DND-41 (cell line): ENCODE results near the gene TDRD9.
A peak's percentile ranks its signal among the peaks of the same experiment; 100 is the strongest.
"Not testable (repeated sequence)": the region's sequence is repeated elsewhere in the genome, so short reads cannot be mapped to it uniquely, and the experiment has no call there.

Experiments used
- ATAC-seq: fragments of 200-7000 bp; cut with Tn5 transposase; 3 replicates; pipeline ENCODE4 v1.9.1; 2021; ENCODE audit warnings: low read depth; ENCODE audit not compliant: insufficient read depth
- DNase-seq: peaks from one replicate; pipeline ENCODE4 v3.0.0-alpha.2; 2020
- H2AFZ ChIP-seq: 2 replicates; pipeline ENCODE4 v1.6.0; 2012; ENCODE audit warnings: low read depth, low read length
- H3K27ac ChIP-seq: 2 replicates; pipeline ENCODE4 v1.5.1; 2012; ENCODE audit warnings: low read length, inconsistent platforms
- H3K27me3 ChIP-seq: fragments of 200-600 bp; sonication (generic); 2 replicates; pipeline ENCODE4 v1.6.0; 2012; ENCODE audit warnings: low read length, mild to moderate bottlenecking, inconsistent platforms; ENCODE audit not compliant: insufficient read depth, poor library complexity
- H3K36me3 ChIP-seq: 2 replicates; pipeline ENCODE4 v1.5.1; 2012; ENCODE audit warnings: low read length, inconsistent platforms; ENCODE audit not compliant: insufficient read depth
- H3K4me1 ChIP-seq: 2 replicates; pipeline ENCODE4 v1.5.1; 2012; ENCODE audit warnings: mild to moderate bottlenecking, low read length; ENCODE audit not compliant: insufficient read depth
- H3K4me2 ChIP-seq: 2 replicates; pipeline ENCODE4 v1.6.0; 2012; ENCODE audit warnings: mild to moderate bottlenecking, moderate library complexity, low read length, inconsistent platforms; ENCODE audit not compliant: insufficient read depth
- H3K4me3 ChIP-seq, 2 experiments: fragments of 200-600 bp in 1 of 2; shearing (Covaris generic) in 1 of 2; 2 replicates each; pipeline ENCODE4 v1.5.1; 2012 to 2016; ENCODE audit warnings: inconsistent platforms in 2 of 2, low read length in 2 of 2, mild to moderate bottlenecking in 2 of 2, low read depth in 1 of 2, moderate library complexity in 1 of 2
- H3K79me2 ChIP-seq: 2 replicates; pipeline ENCODE4 v1.6.0; 2012; ENCODE audit warnings: low read length, inconsistent platforms; ENCODE audit not compliant: insufficient read depth
- H3K9ac ChIP-seq: 2 replicates; pipeline ENCODE4 v1.6.0; 2012; ENCODE audit warnings: low read depth, mild to moderate bottlenecking, inconsistent platforms, low read length, moderate library complexity
- H3K9me3 ChIP-seq: 2 replicates; pipeline ENCODE4 v1.5.1; 2012; ENCODE audit warnings: low read length, moderate library complexity, mild to moderate bottlenecking, inconsistent platforms; ENCODE audit not compliant: insufficient read depth, severe bottlenecking
- H4K20me1 ChIP-seq: 2 replicates; pipeline ENCODE4 v1.6.0; 2012; ENCODE audit warnings: low read length; ENCODE audit not compliant: insufficient read depth
- CTCF ChIP-seq: IDR thresholded peaks from 2 replicates; pipeline ENCODE4 v1.5.1; 2012; ENCODE audit warnings: borderline replicate concordance, low read length, moderate library complexity, mild to moderate bottlenecking; ENCODE audit not compliant: poor library complexity, severe bottlenecking; ENCODE audit errors: extremely low read depth
- EZH2 ChIP-seq: IDR thresholded peaks from 3 replicates; pipeline ENCODE4 v1.6.1; 2012; ENCODE audit warnings: borderline replicate concordance, low read depth, mild to moderate bottlenecking, moderate library complexity, low read length, inconsistent platforms; ENCODE audit not compliant: severe bottlenecking

Gene TDRD9

GRCh38 chr14:103915616-103916015 is 12.6 kb upstream of the TDRD9 start:
- H4K20me1 ChIP-seq: peaks cover 36% of the 10 kb centered on the region
- peaks cover 64% of the 10 kb centered on the region for H3K36me3 ChIP-seq
- no peak overlapping the region for H3K9ac ChIP-seq
- H2AFZ ChIP-seq: no peak overlapping the region
- H3K27me3 ChIP-seq: no peaks in the 10 kb centered on the region
- H3K4me1 ChIP-seq: peaks cover 16% of the 10 kb centered on the region
- no peak overlapping the region for H3K4me3 ChIP-seq
- H3K9me3 ChIP-seq: no peaks in the 10 kb centered on the region
- DNase-seq (no peak), ATAC-seq (no peak)
- H3K27ac ChIP-seq: no peak overlapping the region
- TF ChIP-seq EZH2: no peak
- no peak for TF ChIP-seq CTCF
- H3K4me2 ChIP-seq: no peak overlapping the region
- peaks cover 49% of the 10 kb centered on the region for H3K79me2 ChIP-seq

DNA sequence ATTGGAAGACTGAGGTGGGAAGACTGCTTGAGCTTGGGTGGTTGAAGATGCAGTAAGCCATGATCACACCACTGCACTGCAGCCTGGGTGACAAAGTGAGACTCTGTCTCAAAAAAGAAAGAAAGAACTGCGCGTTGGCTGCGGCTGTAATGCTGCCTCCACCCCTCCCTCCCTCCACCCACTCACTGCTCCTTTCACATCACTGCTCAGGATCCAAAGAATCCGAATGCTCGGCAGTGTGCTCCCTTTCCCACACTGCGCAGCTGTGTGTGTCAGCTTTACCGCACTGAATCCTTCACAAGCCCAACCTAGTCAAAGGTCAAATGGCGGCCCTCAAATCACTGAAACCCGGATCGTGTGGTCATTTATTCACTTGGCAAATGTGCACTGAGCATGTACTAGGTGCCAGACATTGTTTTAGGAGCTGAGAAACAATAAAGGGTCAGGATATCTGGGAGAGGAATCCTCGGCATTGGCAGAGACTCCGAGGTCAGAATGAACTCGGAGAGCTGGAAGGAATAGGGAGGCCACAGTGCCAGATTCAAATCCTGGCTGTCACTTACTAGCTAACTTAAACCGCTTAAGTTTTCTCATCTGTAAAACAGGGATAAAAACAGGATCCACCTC is 11.5 kb upstream of the TDRD9 start:
- Histone ChIP-seq H3K9ac (no peak overlapping the region), H3K36me3 (peaks cover 62% of the 10 kb centered on the region), H3K4me3 (no peak overlapping the region), H3K4me1 (peaks cover 22% of the 10 kb centered on the region), H3K27ac (no peak overlapping the region), H3K79me2 (peaks cover 57% of the 10 kb centered on the region), H2AFZ (no peak overlapping the region), H3K27me3 (no peaks in the 10 kb centered on the region), H3K4me2 (no peak overlapping the region), H3K9me3 (no peaks in the 10 kb centered on the region), H4K20me1 (peaks cover 41% of the 10 kb centered on the region)
- TF ChIP-seq EZH2 (no peak), CTCF (no peak)
- ATAC-seq (no peak), DNase-seq (no peak)

DNA sequence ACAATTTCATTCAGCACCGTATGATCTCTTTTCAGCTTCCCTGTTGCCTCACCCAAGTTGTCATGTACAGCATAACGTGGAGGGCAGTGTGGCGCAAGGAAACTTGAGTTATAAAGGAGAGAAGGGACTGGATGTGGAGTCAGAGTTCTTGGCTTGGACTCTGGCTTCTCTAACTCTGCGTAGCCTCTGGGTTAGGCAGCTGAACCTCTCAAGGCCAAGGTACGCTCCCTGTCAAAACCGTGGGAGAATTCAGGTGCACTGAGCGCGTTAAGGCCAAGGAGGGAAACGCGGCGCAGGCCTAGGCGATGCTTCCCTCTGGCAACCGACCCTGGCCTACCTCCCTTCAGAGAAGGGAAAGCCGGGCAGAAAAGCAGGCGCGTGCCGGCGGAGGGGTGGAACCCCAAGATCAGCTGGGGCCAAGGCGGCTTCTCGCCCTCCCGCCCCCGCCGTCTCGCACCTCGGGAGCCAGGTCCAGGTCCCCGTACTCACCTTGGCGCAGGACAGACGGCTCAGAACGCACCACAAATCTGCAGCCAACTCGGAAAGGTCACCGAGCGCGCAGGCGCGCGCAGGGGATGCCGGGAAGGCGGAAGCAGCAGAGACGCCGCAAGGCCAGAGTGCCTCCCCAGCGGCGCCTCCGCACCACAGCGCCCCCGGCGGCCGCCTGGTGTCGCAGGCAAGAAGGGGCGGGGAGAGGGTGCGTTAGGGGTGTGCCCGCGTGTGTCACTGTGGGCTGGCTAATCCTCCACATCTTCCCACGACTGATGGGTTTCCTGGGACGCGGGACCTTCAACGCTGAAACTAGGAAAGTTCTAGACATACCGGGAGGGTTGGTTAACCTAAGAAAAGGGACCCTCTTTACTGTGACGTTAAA is 7.0 kb upstream of the TDRD9 start:
- Histone ChIP-seq H3K79me2 (peaks cover 49% of the 10 kb centered on the region), H4K20me1 (peaks cover 32% of the 10 kb centered on the region), H3K27ac (peak overlapping the region; percentile 82), H3K36me3 (peaks cover 24% of the 10 kb centered on the region), H3K9me3 (no peaks in the 10 kb centered on the region), H3K4me3 (peak overlapping the region; percentile 83 to 90), H3K4me1 (peaks cover 25% of the 10 kb centered on the region), H3K4me2 (peak overlapping the region; percentile 93), H3K27me3 (peaks cover 2% of the 10 kb centered on the region), H2AFZ (peak overlapping the region; percentile 91), H3K9ac (peak overlapping the region; percentile 75)
- ATAC-seq (peak; percentile 99), DNase-seq (peak; percentile 93)
- TF ChIP-seq EZH2: no peak
- TF ChIP-seq CTCF: peak; percentile 100

GRCh38 chr14:103921855-103922200 is 6.4 kb upstream of the TDRD9 start:
- Histone ChIP-seq H3K4me3 (peak overlapping the region in 1 of 2 experiments; percentile 83; a peak in 2 of 4 replicates), H3K79me2 (peaks cover 43% of the 10 kb centered on the region), H3K4me2 (peak overlapping the region; percentile 93), H2AFZ (peak overlapping the region; percentile 91), H4K20me1 (peaks cover 26% of the 10 kb centered on the region), H3K36me3 (peaks cover 18% of the 10 kb centered on the region), H3K4me1 (peaks cover 25% of the 10 kb centered on the region), H3K9ac (peak overlapping the region; percentile 75)
- not testable (repeated sequence) for H3K9me3 ChIP-seq, H3K27ac ChIP-seq, DNase-seq, ATAC-seq, H3K27me3 ChIP-seq
